Loucy (cell line): ENCODE results near the gene ATRNL1.

ENCODE experiments used
- EZH2phosphoT487 ChIP-seq: fragments of 200-600 bp; IDR thresholded peaks from 2 replicates; pipeline ENCODE4 v1.6.1; 2018; ENCODE audit warnings: antibody characterized with exemption, mild to moderate bottlenecking, moderate library complexity, borderline replicate concordance
- TF ChIP-seq, protein P1 (sequence below): fragments of 200-600 bp; sonication (generic); conservative IDR thresholded peaks from 2 replicates; pipeline ENCODE4 v1.5.1; 2014; ENCODE audit warnings: mild to moderate bottlenecking, antibody characterized with exemption, low read length

DNA sequence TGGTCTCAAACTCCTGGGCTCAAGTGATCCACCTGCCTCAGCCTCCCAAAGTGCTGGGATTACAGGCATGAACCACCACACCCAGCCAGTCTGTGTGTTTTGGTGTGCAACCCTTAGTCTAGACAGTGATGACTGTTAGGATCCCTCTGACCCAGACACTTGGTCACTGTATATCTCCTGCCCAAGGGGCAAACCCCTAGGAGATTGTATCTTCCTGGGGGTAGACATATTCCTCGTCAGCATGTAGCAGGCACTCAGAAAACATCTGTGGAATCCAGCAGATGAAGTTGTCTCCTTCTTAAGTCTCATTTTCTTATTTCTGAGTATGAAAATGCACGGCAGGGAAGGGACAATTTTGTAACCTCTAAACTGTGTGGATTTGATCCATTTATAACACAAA is 887.3 kb downstream of the ATRNL1 start:
- TF ChIP-seq, protein P1, sequence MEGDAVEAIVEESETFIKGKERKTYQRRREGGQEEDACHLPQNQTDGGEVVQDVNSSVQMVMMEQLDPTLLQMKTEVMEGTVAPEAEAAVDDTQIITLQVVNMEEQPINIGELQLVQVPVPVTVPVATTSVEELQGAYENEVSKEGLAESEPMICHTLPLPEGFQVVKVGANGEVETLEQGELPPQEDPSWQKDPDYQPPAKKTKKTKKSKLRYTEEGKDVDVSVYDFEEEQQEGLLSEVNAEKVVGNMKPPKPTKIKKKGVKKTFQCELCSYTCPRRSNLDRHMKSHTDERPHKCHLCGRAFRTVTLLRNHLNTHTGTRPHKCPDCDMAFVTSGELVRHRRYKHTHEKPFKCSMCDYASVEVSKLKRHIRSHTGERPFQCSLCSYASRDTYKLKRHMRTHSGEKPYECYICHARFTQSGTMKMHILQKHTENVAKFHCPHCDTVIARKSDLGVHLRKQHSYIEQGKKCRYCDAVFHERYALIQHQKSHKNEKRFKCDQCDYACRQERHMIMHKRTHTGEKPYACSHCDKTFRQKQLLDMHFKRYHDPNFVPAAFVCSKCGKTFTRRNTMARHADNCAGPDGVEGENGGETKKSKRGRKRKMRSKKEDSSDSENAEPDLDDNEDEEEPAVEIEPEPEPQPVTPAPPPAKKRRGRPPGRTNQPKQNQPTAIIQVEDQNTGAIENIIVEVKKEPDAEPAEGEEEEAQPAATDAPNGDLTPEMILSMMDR: no peak
- no peak for TF ChIP-seq EZH2phosphoT487
